ENCODE data around the gene FAM53A. TPM values are rescaled to one million over a fixed set of nuclear protein-coding genes. Genes with fewer than 3 reads are reported as not detected.
A peak's percentile ranks its signal among the peaks of the same experiment; 100 is the strongest.

The FAM53A gene
- total and polyA plus RNA-seq, 4 experiments from 2014 or later = 0.89 to 2.8 (median 1.7) TPM

DNA sequence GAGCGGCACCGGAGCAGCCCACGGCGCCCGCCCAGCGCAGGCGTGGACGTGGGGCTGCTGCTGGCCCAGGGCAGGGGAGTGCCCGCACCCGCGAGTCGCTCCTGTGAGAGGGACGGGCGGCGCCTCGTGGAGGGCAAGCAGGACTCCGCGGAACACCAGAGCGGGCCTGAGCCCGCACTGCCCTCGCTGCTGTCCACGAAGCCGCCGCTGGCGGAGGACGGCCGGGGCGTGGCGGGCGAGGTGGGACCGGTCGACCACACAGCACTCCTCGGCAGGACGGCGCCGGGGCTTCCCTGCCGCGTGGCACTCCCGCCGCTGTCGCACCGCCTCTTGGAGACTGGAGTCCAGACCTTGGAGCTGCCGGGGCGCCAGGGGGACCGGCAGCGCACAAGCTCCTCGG, 29.0 kb downstream of the FAM53A start:
- Mint-ChIP-seq H3K9me3 (no peaks in the 10 kb centered on the region), H3K36me3 (no peaks in the 10 kb centered on the region), H3K4me3 (no peak overlapping the region), H3K4me1 (no peaks in the 10 kb centered on the region), H3K27ac (no peak overlapping the region), H3K27me3 (no peaks in the 10 kb centered on the region)
- Histone ChIP-seq H3K36me3 (ENCODE audit: insufficient read depth, low read length) (no peaks in the 10 kb centered on the region), H3K9me3 (ENCODE audit: control insufficient read depth in 1 of 2, low read length in 2 of 2) (no peaks in the 10 kb centered on the region), H3K4me3 (ENCODE audit: low read length in 2 of 2) (no peak overlapping the region), H3K27me3 (ENCODE audit: insufficient read depth, low read length) (no peaks in the 10 kb centered on the region), H3K27ac (ENCODE audit: low read depth, low read length) (no peak overlapping the region), H3K4me1 (ENCODE audit: insufficient read depth, low read length) (no peaks in the 10 kb centered on the region)
- intact Hi-C loops (cut with micrococcal nuclease) = no loop called here
- ChIA-PET CTCF (ENCODE audit: partially characterized antibody) (no interaction called here), POLR2A (ENCODE audit: partially characterized antibody) (no interaction called here)
- no peak for DNase-seq

GRCh38 chr4:1654216-1654955, 29.7 kb downstream of the FAM53A start:
- Histone ChIP-seq H3K4me3 (ENCODE audit: low read length in 2 of 2) (no peak overlapping the region), H3K36me3 (ENCODE audit: insufficient read depth, low read length) (no peaks in the 10 kb centered on the region), H3K27ac (ENCODE audit: low read depth, low read length) (no peak overlapping the region), H3K27me3 (ENCODE audit: insufficient read depth, low read length) (no peaks in the 10 kb centered on the region), H3K4me1 (ENCODE audit: insufficient read depth, low read length) (no peaks in the 10 kb centered on the region), H3K9me3 (ENCODE audit: control insufficient read depth in 1 of 2, low read length in 2 of 2) (no peaks in the 10 kb centered on the region)
- Mint-ChIP-seq H3K27ac (peak overlapping the region in 1 of 7 donors; percentile 29), H3K9me3 (no peaks in the 10 kb centered on the region), H3K4me3 (no peak overlapping the region), H3K36me3 (no peaks in the 10 kb centered on the region), H3K27me3 (no peaks in the 10 kb centered on the region), H3K4me1 (no peaks in the 10 kb centered on the region)
- intact Hi-C loops (cut with micrococcal nuclease) = no loop called here
- CTCF ChIA-PET (ENCODE audit: partially characterized antibody) = no interaction called here
- no peak for DNase-seq
- POLR2A ChIA-PET (ENCODE audit: partially characterized antibody) = no interaction called here

- H3K9me3 ChIP-seq (ENCODE audit: control insufficient read depth in 1 of 2, low read length in 2 of 2) = no peaks in the 10 kb centered on the region
- no peaks in the 10 kb centered on the region for H3K9me3 Mint-ChIP-seq
- ChIA-PET CTCF (ENCODE audit: partially characterized antibody) (no interaction called here), POLR2A (ENCODE audit: partially characterized antibody) (no interaction called here)
- H3K27ac ChIP-seq (ENCODE audit: low read depth, low read length) = no peak overlapping the region
- H3K36me3 ChIP-seq (ENCODE audit: insufficient read depth, low read length) = no peaks in the 10 kb centered on the region
- H3K4me1 Mint-ChIP-seq = no peaks in the 10 kb centered on the region
- H3K27me3 ChIP-seq (ENCODE audit: insufficient read depth, low read length) = no peaks in the 10 kb centered on the region
- no peak overlapping the region for H3K27ac Mint-ChIP-seq
- H3K36me3 Mint-ChIP-seq = no peaks in the 10 kb centered on the region
- no peaks in the 10 kb centered on the region for H3K4me1 ChIP-seq (ENCODE audit: insufficient read depth, low read length)
- no peak for DNase-seq
- H3K4me3 ChIP-seq (ENCODE audit: low read length in 2 of 2) = no peak overlapping the region
- H3K4me3 Mint-ChIP-seq = no peak overlapping the region
- H3K27me3 Mint-ChIP-seq = no peaks in the 10 kb centered on the region
- intact Hi-C loops (cut with micrococcal nuclease) = no loop called here
These were observed 30.3 kb downstream of the FAM53A start for GRCh38 chr4:1653776-1654175.

GRCh38 chr4:1652088-1652487, 32.0 kb downstream of the FAM53A start:
- intact Hi-C loops (cut with micrococcal nuclease) = no loop called here
- Mint-ChIP-seq H3K27me3 (no peaks in the 10 kb centered on the region), H3K27ac (no peak overlapping the region), H3K9me3 (peaks cover 0 to 1% (median 0%) of the 10 kb centered on the region in 8 donors), H3K4me3 (no peak overlapping the region), H3K4me1 (peaks cover 0 to 6% (median 3%) of the 10 kb centered on the region in 4 donors), H3K36me3 (no peaks in the 10 kb centered on the region)
- no peak for DNase-seq
- ChIA-PET CTCF (ENCODE audit: partially characterized antibody) (no interaction called here), POLR2A (ENCODE audit: partially characterized antibody) (no interaction called here)
- H3K4me3 ChIP-seq (ENCODE audit: low read length in 2 of 2) = no peak overlapping the region
- H3K36me3 ChIP-seq (ENCODE audit: insufficient read depth, low read length) = no peaks in the 10 kb centered on the region
- no peaks in the 10 kb centered on the region for H3K4me1 ChIP-seq (ENCODE audit: insufficient read depth, low read length)
- H3K27me3 ChIP-seq (ENCODE audit: insufficient read depth, low read length) = no peaks in the 10 kb centered on the region
- no peak overlapping the region for H3K27ac ChIP-seq (ENCODE audit: low read depth, low read length)
- no peaks in the 10 kb centered on the region for H3K9me3 ChIP-seq (ENCODE audit: control insufficient read depth in 1 of 2, low read length in 2 of 2)

DNA sequence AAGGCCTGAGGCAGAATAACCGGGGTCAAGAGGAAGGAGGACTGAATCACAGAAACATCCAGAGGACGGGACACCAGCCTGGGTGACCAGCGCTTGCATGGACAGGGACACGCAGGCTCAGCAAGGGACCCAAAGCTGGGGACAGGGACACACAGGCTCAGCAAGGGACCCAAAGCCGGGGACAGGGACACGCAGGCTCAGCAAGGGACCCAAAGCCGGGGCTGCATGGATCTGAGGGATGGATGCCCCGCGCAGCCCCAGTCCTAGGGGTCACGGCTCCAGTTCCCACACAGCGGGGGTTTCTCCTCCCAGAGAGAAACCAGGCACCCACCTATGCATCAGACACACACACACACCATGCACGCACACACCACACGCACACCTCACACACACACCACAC, 32.5 kb downstream of the FAM53A start:
- peaks cover 0 to 1% (median 0%) of the 10 kb centered on the region in 8 donors for H3K9me3 Mint-ChIP-seq
- DNase-seq = no peak
- intact Hi-C loops (cut with micrococcal nuclease) = no loop called here
- H3K27me3 Mint-ChIP-seq = no peaks in the 10 kb centered on the region
- Histone ChIP-seq H3K27me3 (ENCODE audit: insufficient read depth, low read length) (no peaks in the 10 kb centered on the region), H3K36me3 (ENCODE audit: insufficient read depth, low read length) (no peaks in the 10 kb centered on the region), H3K4me1 (ENCODE audit: insufficient read depth, low read length) (no peaks in the 10 kb centered on the region), H3K27ac (ENCODE audit: low read depth, low read length) (no peak overlapping the region), H3K4me3 (ENCODE audit: low read length in 2 of 2) (no peak overlapping the region), H3K9me3 (ENCODE audit: control insufficient read depth in 1 of 2, low read length in 2 of 2) (no peaks in the 10 kb centered on the region)
- H3K27ac Mint-ChIP-seq = peak overlapping the region in 1 of 7 donors; percentile 42
- CTCF ChIA-PET (ENCODE audit: partially characterized antibody) = no interaction called here
- H3K4me1 Mint-ChIP-seq = peaks cover 0 to 6% (median 3%) of the 10 kb centered on the region in 4 donors
- H3K4me3 Mint-ChIP-seq = no peak overlapping the region
- no peaks in the 10 kb centered on the region for H3K36me3 Mint-ChIP-seq
- POLR2A ChIA-PET (ENCODE audit: partially characterized antibody) = no interaction called here

DNA sequence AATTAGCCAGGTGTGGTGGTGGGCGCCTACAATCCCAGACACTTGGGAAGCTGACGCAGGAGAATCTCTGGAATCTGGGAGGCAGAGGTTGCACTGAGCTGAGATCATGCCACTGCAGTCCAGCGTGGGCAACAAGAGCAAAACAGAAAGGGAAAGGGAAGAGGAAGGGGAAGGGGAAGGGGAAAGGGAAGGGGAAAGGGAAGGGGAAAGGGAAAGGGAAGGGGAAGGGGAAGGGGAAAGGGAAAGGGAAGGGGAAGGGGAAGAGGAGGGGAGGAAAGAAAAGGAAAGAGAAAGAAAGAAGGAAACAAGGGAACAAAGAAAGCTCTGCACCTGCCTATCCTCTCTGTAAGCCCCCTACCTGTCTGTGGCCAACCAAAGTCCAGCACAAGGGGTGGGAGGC, 35.2 kb downstream of the FAM53A start:
- H3K27me3 ChIP-seq (ENCODE audit: insufficient read depth, low read length) = no peaks in the 10 kb centered on the region
- no peak for DNase-seq
- H3K4me1 Mint-ChIP-seq = peaks cover 0 to 6% (median 3%) of the 10 kb centered on the region in 4 donors
- H3K27me3 Mint-ChIP-seq = no peaks in the 10 kb centered on the region
- no peaks in the 10 kb centered on the region for H3K9me3 ChIP-seq (ENCODE audit: control insufficient read depth in 1 of 2, low read length in 2 of 2)
- no peaks in the 10 kb centered on the region for H3K36me3 Mint-ChIP-seq
- intact Hi-C loops (cut with micrococcal nuclease) = no loop called here
- H3K27ac ChIP-seq (ENCODE audit: low read depth, low read length) = no peak overlapping the region
- POLR2A ChIA-PET (ENCODE audit: partially characterized antibody) = no interaction called here
- no peaks in the 10 kb centered on the region for H3K4me1 ChIP-seq (ENCODE audit: insufficient read depth, low read length)
- no peak overlapping the region for H3K4me3 ChIP-seq (ENCODE audit: low read length in 2 of 2)
- no peak overlapping the region for H3K4me3 Mint-ChIP-seq
- H3K36me3 ChIP-seq (ENCODE audit: insufficient read depth, low read length) = no peaks in the 10 kb centered on the region
- CTCF ChIA-PET (ENCODE audit: partially characterized antibody) = no interaction called here
- peaks cover 0 to 1% (median 0%) of the 10 kb centered on the region in 8 donors for H3K9me3 Mint-ChIP-seq
- H3K27ac Mint-ChIP-seq = peak overlapping the region in 2 of 7 donors; percentile 22 to 55

DNA sequence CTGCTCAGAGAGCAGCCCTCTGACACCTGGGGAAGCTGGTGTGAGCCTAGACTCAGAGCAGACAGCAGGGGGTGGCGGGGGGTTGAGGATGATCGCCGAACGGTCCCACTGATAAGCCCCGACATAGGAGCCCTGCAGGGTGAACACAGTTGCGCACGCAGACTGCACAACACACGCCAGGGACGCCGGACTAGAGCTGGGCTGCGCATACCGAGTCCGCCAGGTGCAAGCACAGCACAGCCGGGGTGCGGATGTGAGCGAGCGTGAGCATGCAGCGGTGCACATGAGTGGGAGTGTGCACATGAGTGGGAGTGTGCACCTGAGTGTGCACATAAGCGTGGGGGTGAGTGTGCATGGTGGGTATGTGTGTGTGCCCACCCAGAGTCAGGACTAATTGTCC, 36.7 kb downstream of the FAM53A start:
- ChIA-PET POLR2A (ENCODE audit: partially characterized antibody) (no interaction called here), CTCF (ENCODE audit: partially characterized antibody) (interaction anchor here (1.1 to 1.2 kb wide), 2 partner anchors 46 to 516 kb away, joined by 3 read pairs; no protein-coding TSS in a partner anchor)
- Histone ChIP-seq H3K9me3 (ENCODE audit: control insufficient read depth in 1 of 2, low read length in 2 of 2) (no peaks in the 10 kb centered on the region), H3K27ac (ENCODE audit: low read depth, low read length) (no peak overlapping the region), H3K4me1 (ENCODE audit: insufficient read depth, low read length) (no peaks in the 10 kb centered on the region), H3K36me3 (ENCODE audit: insufficient read depth, low read length) (no peaks in the 10 kb centered on the region), H3K4me3 (ENCODE audit: low read length in 2 of 2) (no peak overlapping the region), H3K27me3 (ENCODE audit: insufficient read depth, low read length) (no peaks in the 10 kb centered on the region)
- no peak overlapping the region for H3K4me3 Mint-ChIP-seq
- H3K27ac Mint-ChIP-seq = peak overlapping the region in 4 of 7 donors; percentile 12 to 84 (median 54)
- H3K9me3 Mint-ChIP-seq = peaks cover 0 to 1% (median 0%) of the 10 kb centered on the region in 8 donors
- no peak for DNase-seq
- peaks cover 0 to 6% (median 3%) of the 10 kb centered on the region in 4 donors for H3K4me1 Mint-ChIP-seq
- no peaks in the 10 kb centered on the region for H3K36me3 Mint-ChIP-seq
- H3K27me3 Mint-ChIP-seq = no peaks in the 10 kb centered on the region
- intact Hi-C loops (cut with micrococcal nuclease) = no loop called here
